PC-9 (cell line): ENCODE results near the gene YIPF5.

Source experiments
- CTCF ChIP-seq: fragments of 200-600 bp; sonication (generic); conservative IDR thresholded peaks from 2 replicates; pipeline ENCODE4 v1.6.1; 2017; ENCODE audit warnings: mixed run types, antibody characterized with exemption, mild to moderate bottlenecking, moderate library complexity
- EZH2 ChIP-seq: fragments of 200-600 bp; sonication (generic); IDR thresholded peaks from 2 replicates; pipeline ENCODE4 v1.8.0; 2017; ENCODE audit warnings: antibody characterized with exemption, low read depth

- TF ChIP-seq CTCF, result no peak
- no peak for TF ChIP-seq EZH2
Measured at GRCh38 chr5:144209361-144209760, 38.9 kb upstream of the YIPF5 start.
